NCI-H1092 (cell line): ENCODE measurements around the gene TEX14.
"Not testable (repeated sequence)": the region's sequence is repeated elsewhere in the genome, so short reads cannot be mapped to it uniquely, and the experiment has no call there.

Experiments used
- DNase-seq: peaks from one replicate; lab custom pipeline; 2025; lab: John Stamatoyannopoulos, UW

TEX14 gene

GRCh38 chr17:58691701-58692238, at the start of gene TEX14:
Gene TEX14 (minus strand): TSS chr17:58692045. CDS start chr17:58652001, 40,044 bp downstream.
- DNase-seq, result no peak

- no peak for DNase-seq
Observed at GRCh38 chr17:58741121-58741625, 49.3 kb upstream of the TEX14 start.

- no peak for DNase-seq
Observed at GRCh38 chr17:58734811-58735210, 43.0 kb upstream of the TEX14 start.

GRCh38 chr17:58734040-58734439, 42.2 kb upstream of the TEX14 start:
- no peak for DNase-seq

GRCh38 chr17:58730937-58731336, 39.1 kb upstream of the TEX14 start:
- no peak for DNase-seq

GRCh38 chr17:58728798-58729197, 37.0 kb upstream of the TEX14 start:
- DNase-seq, result no peak

- DNase-seq, result no peak
Observed at GRCh38 chr17:58722696-58723095, 30.9 kb upstream of the TEX14 start.

GRCh38 chr17:58722274-58722673, 30.4 kb upstream of the TEX14 start:
- DNase-seq, result no peak

GRCh38 chr17:58710948-58711552, 19.2 kb upstream of the TEX14 start:
- DNase-seq, result peak; percentile 12

- DNase-seq, result no peak
Observed at GRCh38 chr17:58706351-58707140, 14.7 kb upstream of the TEX14 start.

- DNase-seq, result no peak
Observed at GRCh38 chr17:58703916-58704286, 12.1 kb upstream of the TEX14 start.

GRCh38 chr17:58703137-58703915, 11.5 kb upstream of the TEX14 start:
- no peak for DNase-seq

- no peak for DNase-seq
Observed at GRCh38 chr17:58702708-58703107, 10.9 kb upstream of the TEX14 start.

- no peak for DNase-seq
Observed at GRCh38 chr17:58702045-58702476, 10.2 kb upstream of the TEX14 start.

GRCh38 chr17:58699771-58700170, 7.9 kb upstream of the TEX14 start:
- DNase-seq, result no peak

- no peak for DNase-seq
Observed at GRCh38 chr17:58694826-58695225, 3.0 kb upstream of the TEX14 start.

GRCh38 chr17:58694302-58694701, 2.5 kb upstream of the TEX14 start:
- no peak for DNase-seq

GRCh38 chr17:58693751-58694150, 1.9 kb upstream of the TEX14 start:
- no peak for DNase-seq

- DNase-seq, result no peak
Observed at GRCh38 chr17:58693208-58693607, 1.4 kb upstream of the TEX14 start.

GRCh38 chr17:58692239-58693055, 602 bp upstream of the TEX14 start, which contains the start of gene RAD51C:
Gene RAD51C (plus strand): TSS chr17:58692602. CDS start chr17:58692644, 42 bp downstream.
- DNase-seq, result peak; percentile 86

- DNase-seq, result not testable (repeated sequence)
Observed at GRCh38 chr17:58690033-58690432, 1.8 kb downstream of the TEX14 start.
